GM12878 (cell line): ENCODE data around the gene GOLGA7B. TPM values are rescaled to one million over a fixed set of nuclear protein-coding genes. Genes with fewer than 3 reads are reported as not detected.
"Not testable (repeated sequence)": the region's sequence is repeated elsewhere in the genome, so short reads cannot be mapped to it uniquely, and the experiment has no call there.

Experiments used
- ATAC-seq: fragments of 200-7000 bp; cut with Tn5 transposase; 3 replicates; pipeline ENCODE4 v1.9.1; 2020; ENCODE audit warnings: mild to moderate bottlenecking, moderate library complexity
- BruUV-seq: library from RNA; stranded (reverse); fragments of 400-500 nt; replicated peaks from 2 replicates; lab custom pipeline; 2021; lab: Mats Ljungman, UMichigan
- CTCF ChIA-PET: fragments of 300-600 bp; sonication (Branson Sonifier 250); formaldehyde crosslinking; extraction: SDS; loops from one replicate; lab custom pipeline; 2021; ENCODE audit warnings: inconsistent platforms; lab: Yijun Ruan, JAX
- POLR2A ChIA-PET: fragments of 350-600 bp; formaldehyde crosslinking; extraction: SDS; loops from one replicate; lab custom pipeline; 2021; ENCODE audit warnings: inconsistent platforms; lab: Charles Lee
- RAD21 ChIA-PET: fragments of 300-600 bp; sonication (Branson Sonifier 250); formaldehyde crosslinking; loops from one replicate; lab custom pipeline; 2023; ENCODE audit warnings: antibody characterized with exemption; ENCODE audit not compliant: unreplicated experiment; lab: Charles Lee
- SMC1A ChIA-PET: fragments of 300-600 bp; sonication (Branson Sonifier 250); formaldehyde crosslinking; loops from one replicate; lab custom pipeline; 2023; ENCODE audit not compliant: unreplicated experiment, uncharacterized antibody; lab: Charles Lee
- DNase-seq: peaks from one replicate; pipeline ENCODE4 v3.0.0-alpha.2; 2011; ENCODE audit warnings: low read depth, low spot score
- FAIRE-seq: peaks from 3 replicates; lab custom pipeline; 2011; peaks lifted over from hg19 to GRCh38; lab: Jason Lieb, UNC
- H2AFZ ChIP-seq: 2 replicates; pipeline ENCODE4 v1.6.0; 2011; ENCODE audit warnings: low read depth, low read length, control low read depth; ENCODE audit not compliant: control insufficient read depth
- H3K27ac ChIP-seq: 2 replicates; pipeline ENCODE4 v1.5.1; 2011; ENCODE audit warnings: control low read depth; ENCODE audit not compliant: control insufficient read depth, insufficient read depth
- H3K27me3 ChIP-seq, 2 experiments: replicated peaks in 1 of 2; 2 replicates each; pipeline versions ENCODE4 v1.6.0 to v1.6.1; 2011; ENCODE audit warnings: low read length in 1 of 2; ENCODE audit not compliant: control insufficient read depth in 2 of 2, insufficient read depth in 2 of 2
- H3K36me3 ChIP-seq, 2 experiments: 2 replicates each; pipeline ENCODE4 v1.5.1; 2011; ENCODE audit warnings: low read length in 1 of 2; ENCODE audit not compliant: control insufficient read depth in 2 of 2, insufficient read depth in 2 of 2
- H3K4me1 ChIP-seq: 2 replicates; pipeline ENCODE4 v1.6.1; 2011; ENCODE audit warnings: mild to moderate bottlenecking, low read length, moderate library complexity, mixed read lengths; ENCODE audit not compliant: control insufficient read depth, insufficient read depth
- H3K4me2 ChIP-seq: 2 replicates; pipeline ENCODE4 v1.6.0; 2011; ENCODE audit warnings: control low read depth; ENCODE audit not compliant: control insufficient read depth, insufficient read depth
- H3K4me3 ChIP-seq: fragments of 200-600 bp; sonication (generic); 2 replicates; pipeline ENCODE4 v1.5.1; 2016
- H3K79me2 ChIP-seq: 2 replicates; pipeline ENCODE4 v1.6.0; 2011; ENCODE audit warnings: low read length; ENCODE audit not compliant: control insufficient read depth, insufficient read depth
- H3K9ac ChIP-seq: 2 replicates; pipeline ENCODE4 v1.8.0; 2011; ENCODE audit warnings: low read length, control low read depth, mixed read lengths; ENCODE audit not compliant: control insufficient read depth, insufficient read depth
- H3K9me3 ChIP-seq: replicated peaks from 3 replicates; pipeline ENCODE4 v1.5.1; 2011; ENCODE audit warnings: mild to moderate bottlenecking, low read length; ENCODE audit not compliant: control insufficient read depth, insufficient read depth
- H4K20me1 ChIP-seq: 2 replicates; pipeline ENCODE4 v1.6.0; 2011; ENCODE audit not compliant: control insufficient read depth, insufficient read depth
- E2F4 ChIP-seq: IDR thresholded peaks from 2 replicates; pipeline ENCODE4 v1.6.1; 2012; ENCODE audit warnings: low read depth, low read length, improper control_type of control experiment
- LARP7 ChIP-seq: fragments of 450-650 bp; IDR thresholded peaks from 2 replicates; pipeline ENCODE4 v1.6.1; 2017; ENCODE audit warnings: mild to moderate bottlenecking
- ZNF24 ChIP-seq: fragments of 450-650 bp; IDR thresholded peaks from 2 replicates; pipeline ENCODE4 v1.6.1; 2017; ENCODE audit warnings: antibody characterized with exemption, mild to moderate bottlenecking
- whole genome bisulfite sequencing: methylation state at CpG from one replicate; pipeline ENCODE4 v1.1.6; 2016; ENCODE audit warnings: low lambda C conversion rate; ENCODE audit not compliant: insufficient replicate concordance, insufficient coverage; ENCODE audit errors: missing lambda C conversion rate; 5-methylcytosine and 5-hydroxymethylcytosine counted together
- in situ Hi-C: fragments of 300-500 bp; cut with MboI; formaldehyde crosslinking; loops from 9 replicates; pipeline ENCODE4 v1.14.3; 2018; ENCODE audit warnings: mixed read lengths
- intact Hi-C: fragments of 100-400 bp; cut with micrococcal nuclease; formaldehyde crosslinking; loops from one replicate; pipeline ENCODE4 v1.14.2; 2022; ENCODE audit not compliant: unreplicated experiment
- polyA plus RNA-seq, 11 experiments: library from polyadenylated mRNA; depleted of rRNA in 4 of 11; unstranded in 6 of 11; stranded (reverse) in 5 of 11; fragments of >200 nt; fragmentation: Nextera tagmentation in 4 of 11; fragmentation: Illumina TruSeq in 1 of 11; extraction: Ambion mirVana in 4 of 11; extraction: Trizol in 1 of 11; gene quantifications; 1 replicate in 1 of 11; 2 replicates in 10 of 11; pipeline versions ENCODE4 v1.2.1 to v1.2.3, GENCODE V29; 2011 to 2016; ENCODE audit warnings: inconsistent platforms in 2 of 11, missing spikeins in 2 of 11, low read depth in 1 of 11
- total RNA-seq, 4 experiments: library from RNA; depleted of rRNA in 3 of 4; stranded (reverse); fragments of >200 nt in 3 of 4; fragmentation: Illumina TruSeq in 1 of 4; extraction: Trizol in 1 of 4; gene quantifications; 2 replicates each; pipeline versions ENCODE4 v1.2.1 to v1.2.3, GENCODE V29; 2013 to 2021

The GOLGA7B gene
- total and polyA plus RNA-seq, 10 of the 15 experiments (the other 5 are each of a cell fraction or from before 2014, with no cell fraction given) = 0.01 to 0.02 (median 0.01) TPM; not detected in 7

- TF ChIP-seq ZNF24 (no peak), LARP7 (no peak)
Measured at GRCh38 chr10:97836446-97836845, 13.2 kb upstream of the GOLGA7B start (continued).

- no peaks in the 10 kb centered on the region for H3K27me3 ChIP-seq
Measured at GRCh38 chr10:97838091-97838490, 11.6 kb upstream of the GOLGA7B start.

GRCh38 chr10:97841166-97841565, 8.5 kb upstream of the GOLGA7B start:
- BruUV-seq, H3K4me2 ChIP-seq, H3K36me3 ChIP-seq, H3K27me3 ChIP-seq, POLR2A ChIA-PET, FAIRE-seq, H2AFZ ChIP-seq, H3K9ac ChIP-seq, ATAC-seq, H3K9me3 ChIP-seq, H3K4me1 ChIP-seq, DNase-seq, in situ Hi-C loops, RAD21 ChIA-PET, H4K20me1 ChIP-seq, CTCF ChIA-PET, H3K27ac ChIP-seq, H3K79me2 ChIP-seq, intact Hi-C loops, SMC1A ChIA-PET, H3K4me3 ChIP-seq: not testable (repeated sequence)
- 60% methylated on average over 13 of the region's 22 CpGs for WGBS

More at GRCh38 chr10:97838091-97838490, 11.6 kb upstream of the GOLGA7B start:
- FAIRE-seq = no peak
- intact Hi-C loops = no loop called here
- no peaks in the 10 kb centered on the region for H3K4me1 ChIP-seq
- no peak overlapping the region for H2AFZ ChIP-seq
- SMC1A ChIA-PET = no interaction called here
- no peaks in the 10 kb centered on the region for H3K9me3 ChIP-seq
- POLR2A ChIA-PET = no interaction called here
- TF ChIP-seq E2F4 = no peak
- TF ChIP-seq, all 136 proteins: peak for 0
- ChIA-PET CTCF (no interaction called here), RAD21 (no interaction called here)
- Histone ChIP-seq H3K4me2 (no peak overlapping the region), H3K79me2 (no peaks in the 10 kb centered on the region), H3K36me3 (no peaks in the 10 kb centered on the region), H3K27ac (no peak overlapping the region), H4K20me1 (no peaks in the 10 kb centered on the region), H3K4me3 (no peak overlapping the region), H3K9ac (no peak overlapping the region)
- DNase-seq = no peak
- BruUV-seq = no TSS peak
- no peak for ATAC-seq
- 16% methylated on average over 3 of the region's 3 CpGs for WGBS
- in situ Hi-C loops = no loop called here

- H3K79me2 ChIP-seq, H3K9ac ChIP-seq, DNase-seq, H3K4me3 ChIP-seq, FAIRE-seq, POLR2A ChIA-PET, H3K36me3 ChIP-seq, H3K4me2 ChIP-seq, H4K20me1 ChIP-seq, H3K4me1 ChIP-seq, in situ Hi-C loops, CTCF ChIA-PET, BruUV-seq, SMC1A ChIA-PET, intact Hi-C loops, RAD21 ChIA-PET, ATAC-seq, H3K27me3 ChIP-seq, H3K27ac ChIP-seq, H2AFZ ChIP-seq, H3K9me3 ChIP-seq: not testable (repeated sequence)
- 0% methylated on average over 2 of the region's 3 CpGs for WGBS
Measured at GRCh38 chr10:97842114-97842513, 7.5 kb upstream of the GOLGA7B start.
